ENCODE measurements around the gene NR2E1.
A peak's percentile ranks its signal among the peaks of the same experiment; 100 is the strongest.

NR2E1 gene

GRCh38 chr6:108134213-108134970 is 31.4 kb upstream of the NR2E1 start:
- no peaks in the 10 kb centered on the region for H3K4me1 ChIP-seq (ENCODE audit: control insufficient read depth, insufficient read depth, low read length)
- H3K27ac ChIP-seq (ENCODE audit: extremely low read depth, low read depth, low read length) = peak overlapping the region; percentile 53
- ChIA-PET CTCF (interaction anchor here (0.5 to 1.3 kb wide), 6 partner anchors 29 to 228 kb away, joined by 3 to 4 read pairs (median 3); no protein-coding TSS in a partner anchor), POLR2A (interaction anchor here (0.8 to 2.4 kb wide), 11 partner anchors 10 to 1307 kb away, joined by 3 to 12 read pairs (median 3); partner anchors contain the start of genes NR2E1, SEC63 and SNX3)
- H3K9me3 ChIP-seq (ENCODE audit: control insufficient read depth, insufficient read depth, low read depth, low read length) = no peaks in the 10 kb centered on the region
- H3K36me3 ChIP-seq (ENCODE audit: control insufficient read depth in 2 of 2, insufficient read depth in 1 of 2, low read length in 2 of 2) = no peaks in the 10 kb centered on the region
- TF ChIP-seq PRDM6 (tag by site-specific recombination; IDR thresholded peaks at IDR 0.05) (0 out of 2 replicates have a peak, but pooled peaks have one; percentile 7), ZBTB17 (tag by site-specific recombination; IDR thresholded peaks at IDR 0.05) (peak; percentile 40; the same call in 1 of the 2 replicates), TCF7L2 (IDR thresholded peaks at IDR 0.05; ENCODE audit: borderline replicate concordance, low read depth, low read length) (0 out of 2 replicates have a peak, but pooled peaks have one; percentile 8), ZBTB20 (tag by site-specific recombination; IDR thresholded peaks at IDR 0.05) (0 out of 2 replicates have a peak, but pooled peaks have one; percentile 11), ZNF48 (tag by site-specific recombination; IDR thresholded peaks at IDR 0.05) (no peak), ZNF19 (tag by site-specific recombination; IDR thresholded peaks at IDR 0.05; ENCODE audit: low read depth) (no peak), ZNF521 (tag by site-specific recombination; IDR thresholded peaks at IDR 0.05) (no peak), TSHZ1 (tag by site-specific recombination; IDR thresholded peaks at IDR 0.05; ENCODE audit: borderline replicate concordance) (no peak), ZNF623 (tag by site-specific recombination; IDR thresholded peaks at IDR 0.05) (0 out of 2 replicates have a peak, but pooled peaks have one; percentile 2), ZNF645 (tag by site-specific recombination; IDR thresholded peaks at IDR 0.05) (no peak), PRDM1 (tag by site-specific recombination; IDR thresholded peaks at IDR 0.05) (0 out of 2 replicates have a peak, but pooled peaks have one; percentile 30), ZNF530 (tag by site-specific recombination; IDR thresholded peaks at IDR 0.05; ENCODE audit: low read depth) (no peak), PRDM10 (tag by site-specific recombination; IDR thresholded peaks at IDR 0.05) (peak; percentile 81)
- H3K4me3 ChIP-seq (ENCODE audit: low read depth, low read length) = peak overlapping the region; percentile 26

All from HEK293 (cell line).